HG02884 (cell line): ENCODE measurements around the gene NRIP3.

Experiments used
- ATAC-seq: cut with Tn5 transposase; IDR thresholded peaks from one replicate; pipeline ENCODE4 v1.9.1; 2021; ENCODE audit warnings: mild to moderate bottlenecking, moderate library complexity; ENCODE audit not compliant: unreplicated experiment

Gene NRIP3

DNA sequence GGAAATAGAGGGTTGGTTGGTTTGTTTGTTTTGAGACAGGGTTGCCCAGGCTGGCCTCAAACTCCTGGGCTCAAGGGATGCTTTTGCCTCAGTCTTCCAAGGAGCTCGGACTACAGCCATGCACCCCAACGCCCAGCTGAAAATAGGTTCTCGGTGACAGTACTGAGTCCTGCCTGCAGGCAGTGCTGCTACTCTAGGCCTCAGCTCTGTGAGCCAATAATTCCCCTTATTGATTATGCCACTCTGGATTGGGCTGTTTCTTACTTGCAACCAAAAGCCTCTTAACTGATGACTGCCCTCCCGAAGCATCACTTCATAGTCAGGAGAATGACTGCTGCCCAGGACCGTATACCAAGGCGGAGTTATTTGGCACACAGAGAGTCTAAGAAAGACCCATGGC lies 69.9 kb downstream of the NRIP3 start:
- no peak for ATAC-seq

DNA sequence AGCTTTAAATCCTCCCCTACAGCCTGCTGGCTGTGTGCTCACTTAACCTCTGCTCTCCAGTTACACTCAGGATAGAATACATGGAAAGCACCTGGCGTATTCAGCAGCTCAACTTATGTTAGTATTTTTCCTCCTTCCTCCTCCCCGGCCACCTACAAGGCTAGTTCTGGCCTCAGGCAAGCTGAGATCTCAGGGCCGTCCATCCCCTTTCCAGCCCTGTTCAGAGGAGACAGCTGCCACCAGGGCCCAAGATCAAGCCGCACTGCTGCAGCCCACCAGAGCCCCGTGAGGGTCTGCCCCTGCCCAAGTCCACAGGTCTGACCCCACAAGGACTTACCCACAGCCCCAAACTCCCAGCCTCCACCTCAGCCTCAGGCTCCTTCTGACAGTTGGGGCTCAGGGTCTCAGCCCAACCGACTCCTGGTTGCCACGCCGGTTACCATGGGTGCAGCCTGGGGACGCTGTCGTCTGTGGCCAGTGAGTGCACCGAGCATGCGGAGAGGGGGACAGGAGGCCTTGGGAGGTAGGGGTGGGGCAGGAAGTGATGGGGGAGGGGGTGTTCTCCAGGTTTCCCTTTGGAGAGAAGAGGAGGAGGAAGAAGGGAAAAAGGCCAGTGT lies 71.1 kb downstream of the NRIP3 start, which contains the start of gene C11orf16:
C11orf16 (minus strand) TSS at position 384 of the 617 bp plus-strand sequence. CDS start 639 bp downstream, outside the sequence.
- no peak for ATAC-seq
